CD4-positive, alpha-beta memory T cell (primary cell): Measurements from ENCODE around the gene MCC. TPM values are rescaled to one million over a fixed set of nuclear protein-coding genes. Genes with fewer than 3 reads are reported as not detected.

Experiments
- CTCF ChIA-PET: fragments of 350-600 bp; sonication (Branson Sonifier 250); formaldehyde crosslinking; loops from one replicate; lab custom pipeline; 2021; ENCODE audit warnings: inconsistent platforms; ENCODE audit not compliant: partially characterized antibody; lab: Charles Lee
- POLR2A ChIA-PET: fragments of 350-600 bp; sonication (Branson Sonifier 250); formaldehyde crosslinking; loops from one replicate; lab custom pipeline; 2021; ENCODE audit not compliant: partially characterized antibody; lab: Charles Lee
- DNase-seq, 5 donors: peaks; one replicate each; pipeline versions ENCODE4 v3.0.0 to v3.0.0-alpha.2; 2020 to 2022; ENCODE audit warnings: mixed read lengths in 1 of 5
- H3K27ac ChIP-seq: one replicate; pipeline ENCODE4 v1.7.0; 2013; ENCODE audit warnings: low read depth, low read length
- H3K27me3 ChIP-seq: 2 replicates; pipeline ENCODE4 v1.7.0; 2013; ENCODE audit warnings: mild to moderate bottlenecking, low read length, moderate library complexity; ENCODE audit not compliant: insufficient read depth
- H3K36me3 ChIP-seq: 2 replicates; pipeline ENCODE4 v1.7.0; 2013; ENCODE audit warnings: mild to moderate bottlenecking, low read length, moderate library complexity; ENCODE audit not compliant: insufficient read depth
- H3K4me1 ChIP-seq: 2 replicates; pipeline ENCODE4 v1.7.0; 2013; ENCODE audit warnings: mild to moderate bottlenecking, low read length, moderate library complexity; ENCODE audit not compliant: insufficient read depth
- H3K4me3 ChIP-seq, 2 donors: one replicate each; pipeline ENCODE4 v1.7.0; 2013; ENCODE audit warnings: low read length in 2 of 2, mild to moderate bottlenecking in 1 of 2
- H3K9me3 ChIP-seq, 2 donors: one replicate each; pipeline ENCODE4 v1.7.0; 2013; ENCODE audit warnings: low read length in 2 of 2, control low read depth in 1 of 2; ENCODE audit not compliant: control insufficient read depth in 1 of 2
- H3K27ac Mint-ChIP-seq, 7 donors: one replicate each; pipeline ENCODE4 v1.8.0; 2020 to 2021; ENCODE audit warnings: mixed read lengths in 7 of 7, mild to moderate bottlenecking in 6 of 7, inconsistent platforms in 3 of 7, moderate library complexity in 3 of 7
- H3K27me3 Mint-ChIP-seq, 2 donors: one replicate each; pipeline ENCODE4 v1.8.0; 2020 to 2021; ENCODE audit warnings: mixed read lengths in 2 of 2
- H3K36me3 Mint-ChIP-seq, 2 donors: one replicate each; pipeline ENCODE4 v1.8.0; 2020 to 2021; ENCODE audit warnings: mixed read lengths in 2 of 2, inconsistent platforms in 1 of 2, mild to moderate bottlenecking in 1 of 2
- H3K4me1 Mint-ChIP-seq, 4 donors: one replicate each; pipeline ENCODE4 v1.8.0; 2020 to 2021; ENCODE audit warnings: mixed read lengths in 4 of 4, mild to moderate bottlenecking in 1 of 4
- H3K4me3 Mint-ChIP-seq, 8 donors: one replicate each; pipeline ENCODE4 v1.8.0; 2020 to 2021; ENCODE audit warnings: mixed read lengths in 8 of 8, mild to moderate bottlenecking in 7 of 8, moderate library complexity in 6 of 8, inconsistent platforms in 3 of 8
- H3K9me3 Mint-ChIP-seq, 8 donors: one replicate each; pipeline ENCODE4 v1.8.0; 2020 to 2021; ENCODE audit warnings: mixed read lengths in 8 of 8, mild to moderate bottlenecking in 5 of 8, inconsistent platforms in 3 of 8, moderate library complexity in 1 of 8
- intact Hi-C: fragments of 100-400 bp; cut with micrococcal nuclease; formaldehyde crosslinking; loops from one replicate; pipeline ENCODE4 v1.15.1; 2023
- polyA plus RNA-seq, 2 donors: library from polyadenylated mRNA; unstranded; fragments of 300-500 nt; fragmentation: Illumina TruSeq; gene quantifications; one replicate each; pipeline ENCODE4 v1.2.3, GENCODE V29; 2021
- total RNA-seq, 2 experiments: library from RNA; stranded (reverse); gene quantifications; one replicate each; pipeline ENCODE4 v1.2.3, GENCODE V29; 2021

The MCC gene
- total and polyA plus RNA-seq, 4 experiments from 2014 or later = 0.92 to 12.1 (median 7.7) TPM

- H3K4me1 Mint-ChIP-seq = peaks cover 0 to 6% (median 0%) of the 10 kb centered on the region in 4 donors
- ChIA-PET CTCF (no interaction called here), POLR2A (no interaction called here)
- H3K9me3 ChIP-seq = no peaks in the 10 kb centered on the region
- no peaks in the 10 kb centered on the region for H3K27me3 ChIP-seq
- no peaks in the 10 kb centered on the region for H3K36me3 ChIP-seq
- no peak for DNase-seq
- peaks cover 0 to 3% of the 10 kb centered on the region in 2 donors for H3K36me3 Mint-ChIP-seq
- H3K4me3 ChIP-seq = no peak overlapping the region
- no peaks in the 10 kb centered on the region for H3K4me1 ChIP-seq
- peaks cover 0 to 5% of the 10 kb centered on the region in 2 donors for H3K27me3 Mint-ChIP-seq
- peaks cover 0 to 7% (median 0%) of the 10 kb centered on the region in 8 donors for H3K9me3 Mint-ChIP-seq
- H3K4me3 Mint-ChIP-seq = no peak overlapping the region
- intact Hi-C loops = no loop called here
- no peak overlapping the region for H3K27ac ChIP-seq
- H3K27ac Mint-ChIP-seq = no peak overlapping the region
These were observed 268.6 kb downstream of the MCC start for GRCh38 chr5:113219695-113220094.

GRCh38 chr5:113218906-113219517 is 269.2 kb downstream of the MCC start:
- Mint-ChIP-seq H3K27me3 (peaks cover 0 to 5% of the 10 kb centered on the region in 2 donors), H3K9me3 (peaks cover 0 to 7% (median 0%) of the 10 kb centered on the region in 8 donors), H3K27ac (no peak overlapping the region), H3K36me3 (peaks cover 0 to 3% of the 10 kb centered on the region in 2 donors), H3K4me1 (peaks cover 0 to 6% (median 0%) of the 10 kb centered on the region in 4 donors), H3K4me3 (no peak overlapping the region)
- ChIA-PET POLR2A (no interaction called here), CTCF (no interaction called here)
- Histone ChIP-seq H3K27ac (no peak overlapping the region), H3K27me3 (no peaks in the 10 kb centered on the region), H3K4me1 (no peaks in the 10 kb centered on the region), H3K9me3 (no peaks in the 10 kb centered on the region), H3K4me3 (no peak overlapping the region), H3K36me3 (no peaks in the 10 kb centered on the region)
- DNase-seq = no peak
- intact Hi-C loops = no loop called here

GRCh38 chr5:113218200-113218599 is 270.1 kb downstream of the MCC start:
- CTCF ChIA-PET = no interaction called here
- no peak overlapping the region for H3K27ac Mint-ChIP-seq
- Histone ChIP-seq H3K4me1 (no peaks in the 10 kb centered on the region), H3K27me3 (no peaks in the 10 kb centered on the region), H3K4me3 (no peak overlapping the region), H3K9me3 (no peaks in the 10 kb centered on the region), H3K27ac (no peak overlapping the region), H3K36me3 (no peaks in the 10 kb centered on the region)
- no peak for DNase-seq
- POLR2A ChIA-PET = no interaction called here
- intact Hi-C loops = no loop called here
- peaks cover 0 to 6% (median 0%) of the 10 kb centered on the region in 4 donors for H3K4me1 Mint-ChIP-seq
- H3K27me3 Mint-ChIP-seq = peaks cover 0 to 5% of the 10 kb centered on the region in 2 donors
- H3K4me3 Mint-ChIP-seq = no peak overlapping the region
- H3K36me3 Mint-ChIP-seq = peaks cover 0 to under 1% of the 10 kb centered on the region in 2 donors
- peaks cover 0 to 3% (median 0%) of the 10 kb centered on the region in 8 donors for H3K9me3 Mint-ChIP-seq

DNA sequence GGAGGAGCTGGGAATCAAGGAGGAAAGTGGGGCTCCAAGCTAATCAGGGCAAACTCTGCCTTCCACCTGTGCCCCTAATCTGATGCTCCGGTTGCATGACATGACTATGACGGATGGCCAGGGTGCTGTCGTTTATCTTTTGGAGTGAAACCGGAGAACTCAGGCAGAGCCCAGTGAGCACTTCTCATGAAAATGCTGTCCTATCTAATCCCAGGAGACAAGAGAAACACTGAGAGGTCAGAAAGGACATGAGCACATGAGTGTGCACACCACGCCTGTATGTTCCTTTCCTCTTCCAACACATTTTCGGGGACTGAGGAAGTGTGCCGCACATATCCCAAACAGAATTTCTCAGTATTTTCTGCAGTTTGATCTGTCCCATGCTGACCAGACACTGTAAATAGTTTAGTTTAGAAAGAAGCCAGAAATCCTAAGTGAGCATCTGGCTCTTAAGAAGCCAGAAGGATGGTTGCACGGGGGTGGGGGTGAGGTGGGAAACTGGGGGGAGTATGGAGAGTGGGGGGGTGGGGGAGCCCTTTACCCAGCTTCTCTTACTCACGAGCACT is 270.6 kb downstream of the MCC start:
- H3K4me3 Mint-ChIP-seq = no peak overlapping the region

GRCh38 chr5:113216545-113216944 is 271.7 kb downstream of the MCC start:
- H3K4me1 Mint-ChIP-seq = peaks cover 0 to 6% (median 0%) of the 10 kb centered on the region in 4 donors
- H3K9me3 ChIP-seq = no peaks in the 10 kb centered on the region
- CTCF ChIA-PET = no interaction called here

More for the DNA sequence above, 270.6 kb downstream of the MCC start:
- H3K36me3 ChIP-seq = no peaks in the 10 kb centered on the region
- intact Hi-C loops = no loop called here
- Mint-ChIP-seq H3K4me1 (peaks cover 0 to 6% (median 0%) of the 10 kb centered on the region in 4 donors), H3K9me3 (peaks cover 0 to 3% (median 0%) of the 10 kb centered on the region in 8 donors), H3K27me3 (peaks cover 0 to 5% of the 10 kb centered on the region in 2 donors), H3K27ac (no peak overlapping the region), H3K36me3 (no peaks in the 10 kb centered on the region)
- H3K27ac ChIP-seq = no peak overlapping the region
- H3K27me3 ChIP-seq = no peaks in the 10 kb centered on the region
- no peaks in the 10 kb centered on the region for H3K9me3 ChIP-seq
- DNase-seq = no peak
- no peak overlapping the region for H3K4me3 ChIP-seq
- H3K4me1 ChIP-seq = no peaks in the 10 kb centered on the region
- ChIA-PET CTCF (no interaction called here), POLR2A (no interaction called here)

GRCh38 chr5:113215401-113216060 is 272.7 kb downstream of the MCC start:
- Mint-ChIP-seq H3K36me3 (no peaks in the 10 kb centered on the region), H3K4me3 (no peak overlapping the region), H3K9me3 (peaks cover 0 to 3% (median 0%) of the 10 kb centered on the region in 8 donors), H3K27ac (no peak overlapping the region), H3K4me1 (peaks cover 0 to 6% (median 2%) of the 10 kb centered on the region in 4 donors), H3K27me3 (peaks cover 0 to 2% of the 10 kb centered on the region in 2 donors)
- no peaks in the 10 kb centered on the region for H3K4me1 ChIP-seq
- intact Hi-C loops = no loop called here
- H3K36me3 ChIP-seq = no peaks in the 10 kb centered on the region
- H3K27ac ChIP-seq = no peak overlapping the region
- DNase-seq = no peak
- H3K9me3 ChIP-seq = no peaks in the 10 kb centered on the region
- ChIA-PET CTCF (no interaction called here), POLR2A (no interaction called here)
- H3K4me3 ChIP-seq = no peak overlapping the region
- no peaks in the 10 kb centered on the region for H3K27me3 ChIP-seq

More at GRCh38 chr5:113216545-113216944, 271.7 kb downstream of the MCC start:
- H3K27me3 ChIP-seq = no peaks in the 10 kb centered on the region
- no peaks in the 10 kb centered on the region for H3K4me1 ChIP-seq
- H3K36me3 ChIP-seq = no peaks in the 10 kb centered on the region
- Mint-ChIP-seq H3K27me3 (peaks cover 0 to 2% of the 10 kb centered on the region in 2 donors), H3K4me3 (no peak overlapping the region), H3K9me3 (peaks cover 0 to 3% (median 0%) of the 10 kb centered on the region in 8 donors), H3K36me3 (no peaks in the 10 kb centered on the region), H3K27ac (no peak overlapping the region)
- DNase-seq = no peak
- intact Hi-C loops = no loop called here
- H3K4me3 ChIP-seq = no peak overlapping the region
- POLR2A ChIA-PET = no interaction called here
- H3K27ac ChIP-seq = no peak overlapping the region

- CTCF ChIA-PET = no interaction called here
- Histone ChIP-seq H3K4me3 (no peak overlapping the region), H3K9me3 (no peaks in the 10 kb centered on the region), H3K27ac (no peak overlapping the region), H3K27me3 (no peaks in the 10 kb centered on the region), H3K4me1 (no peaks in the 10 kb centered on the region), H3K36me3 (no peaks in the 10 kb centered on the region)
- Mint-ChIP-seq H3K4me3 (no peak overlapping the region), H3K27ac (no peak overlapping the region), H3K27me3 (peaks cover 0 to 2% of the 10 kb centered on the region in 2 donors), H3K36me3 (no peaks in the 10 kb centered on the region), H3K4me1 (peaks cover 0 to 6% (median 2%) of the 10 kb centered on the region in 4 donors), H3K9me3 (no peaks in the 10 kb centered on the region)
- no peak for DNase-seq
- intact Hi-C loops = no loop called here
- POLR2A ChIA-PET = no interaction called here
These were observed 273.5 kb downstream of the MCC start for GRCh38 chr5:113214606-113215323.
